Left ventricle myocardium inferior (tissue), 1 donor: Measurements from ENCODE around the gene PVALEF. TPM values are rescaled to one million over a fixed set of nuclear protein-coding genes. Genes with fewer than 3 reads are reported as not detected.

Experiments
- DNase-seq: peaks from one replicate; pipeline ENCODE4 v3.0.0-alpha.2; 2020
- H3K27ac ChIP-seq: fragments of 200-600 bp; replicated peaks from 2 replicates; pipeline ENCODE4 v1.8.0; 2021
- H3K27me3 ChIP-seq: fragments of 200-600 bp; 2 replicates; pipeline ENCODE4 v1.8.0; 2021; ENCODE audit warnings: low read depth
- H3K36me3 ChIP-seq: fragments of 200-600 bp; 2 replicates; pipeline ENCODE4 v1.8.0; 2021
- H3K4me1 ChIP-seq: fragments of 200-600 bp; 2 replicates; pipeline ENCODE4 v1.8.0; 2021
- H3K4me3 ChIP-seq: fragments of 200-600 bp; 2 replicates; pipeline ENCODE4 v1.8.0; 2021; ENCODE audit warnings: mild to moderate bottlenecking, moderate library complexity
- H3K9me3 ChIP-seq: fragments of 200-600 bp; replicated peaks from 2 replicates; pipeline ENCODE4 v1.8.0; 2021
- CTCF ChIP-seq: fragments of 200-600 bp; IDR thresholded peaks from 2 replicates; pipeline ENCODE4 v1.8.0; 2021; ENCODE audit warnings: antibody characterized with exemption, mild to moderate bottlenecking, borderline replicate concordance
- intact Hi-C: fragments of 100-400 bp; cut with micrococcal nuclease; formaldehyde crosslinking; loops from one replicate; pipeline ENCODE4 v1.11.0; 2022
- total RNA-seq: library from RNA; stranded (reverse); fragmentation: NEBNext Ultra II Directional; extraction: Animal tissue kit (Norgen Biotek cat#: 25700); gene quantifications from one replicate; pipeline ENCODE4 v1.2.1, GENCODE V29; 2021
- donor health status: DM: no; HTN: yes; CAD: no; lungs with severe emphysema.

The PVALEF gene
- total RNA-seq, 1 donor from 2014 or later: not detected

- Histone ChIP-seq H3K9me3 (no peaks in the 10 kb centered on the region), H3K27ac (no peak overlapping the region), H3K27me3 (peaks cover 31% of the 10 kb centered on the region), H3K4me3 (no peak overlapping the region), H3K4me1 (peaks cover 32% of the 10 kb centered on the region), H3K36me3 (no peaks in the 10 kb centered on the region)
- intact Hi-C loops: no loop called here
- no peak for TF ChIP-seq CTCF
- no peak for DNase-seq
These were observed 2.1 kb upstream of the PVALEF start for GRCh38 chr17:81163051-81163695.

GRCh38 chr17:81163703-81164370 is 1.5 kb upstream of the PVALEF start:
- H3K27me3 ChIP-seq: peaks cover 31% of the 10 kb centered on the region
- no peaks in the 10 kb centered on the region for H3K9me3 ChIP-seq
- no peak for TF ChIP-seq CTCF
- no peak for DNase-seq
- intact Hi-C loops: no loop called here
- H3K27ac ChIP-seq: no peak overlapping the region
- H3K4me3 ChIP-seq: no peak overlapping the region
- H3K4me1 ChIP-seq: peaks cover 32% of the 10 kb centered on the region
- no peaks in the 10 kb centered on the region for H3K36me3 ChIP-seq

- intact Hi-C loops: no loop called here
- Histone ChIP-seq H3K27me3 (peaks cover 31% of the 10 kb centered on the region), H3K36me3 (no peaks in the 10 kb centered on the region), H3K27ac (peak overlapping the region; percentile 46), H3K4me1 (peaks cover 31% of the 10 kb centered on the region), H3K4me3 (peak overlapping the region; percentile 67), H3K9me3 (no peaks in the 10 kb centered on the region)
- no peak for TF ChIP-seq CTCF
- no peak for DNase-seq
These were observed 699 bp upstream of the PVALEF start for GRCh38 chr17:81164371-81165245.

- peaks cover 31% of the 10 kb centered on the region for H3K27me3 ChIP-seq
- peak within 1 kb of the TSS; percentile 67 for H3K4me3 ChIP-seq
- no peaks in the 10 kb centered on the region for H3K36me3 ChIP-seq
- no peak for DNase-seq
- intact Hi-C loops: no loop called here
- peak within 1 kb of the TSS; percentile 46 for H3K27ac ChIP-seq
- peaks cover 16% of the 10 kb centered on the region for H3K4me1 ChIP-seq
- no peaks in the 10 kb centered on the region for H3K9me3 ChIP-seq
- TF ChIP-seq CTCF: no peak
These were observed 756 bp downstream of the PVALEF start, which contains the start of gene AATK for GRCh38 chr17:81166033-81166492. Gene AATK (minus strand): TSS chr17:81166221. CDS start chr17:81165992, 229 bp downstream.

GRCh38 chr17:81167194-81167524 is 1.9 kb downstream of the PVALEF start:
- peaks cover 15% of the 10 kb centered on the region for H3K4me1 ChIP-seq
- intact Hi-C loops: no loop called here
- no peaks in the 10 kb centered on the region for H3K36me3 ChIP-seq
- H3K9me3 ChIP-seq: no peaks in the 10 kb centered on the region
- H3K27me3 ChIP-seq: peaks cover 31% of the 10 kb centered on the region
- DNase-seq: no peak
- no peak overlapping the region for H3K4me3 ChIP-seq
- TF ChIP-seq CTCF: no peak
- H3K27ac ChIP-seq: no peak overlapping the region
